GM12872 (cell line): Measurements from ENCODE around the gene EFS.

ENCODE experiments used
- CTCF ChIP-seq: IDR thresholded peaks from 3 replicates; pipeline ENCODE4 v1.5.1; 2011; ENCODE audit warnings: low read depth, mild to moderate bottlenecking, low read length, moderate library complexity; ENCODE audit not compliant: insufficient read depth

The EFS gene

GRCh38 chr14:23403139-23403438, 38.1 kb upstream of the EFS start:
- no peak for TF ChIP-seq CTCF

- no peak for TF ChIP-seq CTCF
These were observed 37.5 kb upstream of the EFS start for GRCh38 chr14:23402296-23403138.

GRCh38 chr14:23401291-23401690, 36.3 kb upstream of the EFS start:
- TF ChIP-seq CTCF: no peak

- no peak for TF ChIP-seq CTCF
These were observed 34.6 kb upstream of the EFS start for GRCh38 chr14:23399591-23399990.

GRCh38 chr14:23399136-23399535, 34.2 kb upstream of the EFS start:
- TF ChIP-seq CTCF: no peak

- no peak for TF ChIP-seq CTCF
These were observed 33.4 kb upstream of the EFS start for GRCh38 chr14:23398348-23398747.

- TF ChIP-seq CTCF: no peak
These were observed 31.9 kb upstream of the EFS start for GRCh38 chr14:23396781-23397407.
